B cell (primary cell): ENCODE measurements around the gene ADAMTS10.

Source experiments
- CTCF ChIP-seq: fragments of 200-600 bp; IDR thresholded peaks from one replicate; pipeline ENCODE4 v1.8.0; 2022; ENCODE audit warnings: antibody characterized with exemption, mild to moderate bottlenecking
- EZH2 ChIP-seq: IDR thresholded peaks from 2 replicates; pipeline ENCODE4 v1.6.1; 2012; ENCODE audit warnings: borderline replicate concordance, low read depth, mild to moderate bottlenecking, moderate library complexity, low read length; ENCODE audit not compliant: insufficient read depth, poor library complexity, severe bottlenecking

GRCh38 chr19:8600816-8601215 is 9.7 kb downstream of the ADAMTS10 start:
- TF ChIP-seq CTCF (no peak), EZH2 (no peak)
